Liver (tissue), 3 donors: ENCODE results near the gene DPM1.

Experiments
- CTCF ChIP-seq: fragments of 150-350 bp; IDR thresholded peaks from 2 replicates; pipeline ENCODE4 v1.5.1; 2017; ENCODE audit warnings: improper control_type of control experiment, low read depth, low read length; ENCODE audit not compliant: missing input control
- EGR1 ChIP-seq, 2 donors: IDR thresholded peaks; 2 replicates each; pipeline ENCODE4 v1.6.1; 2016 to 2018; ENCODE audit warnings: antibody characterized with exemption in 2 of 2, low read depth in 2 of 2
- FOXA1 ChIP-seq: IDR thresholded peaks from 2 replicates; pipeline ENCODE4 v1.6.1; 2016; ENCODE audit warnings: antibody characterized with exemption
- ZBTB33 ChIP-seq: IDR thresholded peaks from 2 replicates; pipeline ENCODE4 v1.6.1; 2016; ENCODE audit warnings: antibody characterized with exemption
- donor health status: healthy.
- donor health status: healthy.

- TF ChIP-seq CTCF (no peak), ZBTB33 (no peak), EGR1 (IDR thresholded peaks at IDR 0.05; ENCODE audit: low read depth in 2 of 2) (no peak), FOXA1 (no peak)
These were observed 39.9 kb downstream of the DPM1 start for GRCh38 chr20:50918403-50918802.
